Measurements from ENCODE around the gene PTPRK.
"Not testable (repeated sequence)": the region's sequence is repeated elsewhere in the genome, so short reads cannot be mapped to it uniquely, and the experiment has no call there.

The PTPRK gene

DNA sequence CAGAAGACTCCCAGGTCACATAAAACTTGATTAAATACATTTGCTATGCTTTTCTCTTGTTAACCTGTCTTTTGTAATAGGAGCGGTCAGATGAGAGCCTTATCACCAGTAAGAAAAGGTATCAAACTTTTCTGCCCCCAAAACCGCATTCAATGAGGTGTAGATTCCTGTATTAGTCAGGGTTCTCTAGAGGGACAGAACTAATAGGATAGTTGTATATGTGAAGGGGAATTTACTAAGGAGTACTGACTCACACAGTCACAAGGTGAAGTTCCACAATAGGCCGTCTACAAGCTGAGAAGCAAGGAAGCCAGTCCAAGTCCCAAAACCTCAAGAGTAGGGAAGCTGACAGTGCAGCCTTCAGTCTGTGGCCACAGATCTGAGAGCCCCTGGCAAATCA lies 32.7 kb downstream of the PTPRK start:
- no peak for DNase-seq

DNA sequence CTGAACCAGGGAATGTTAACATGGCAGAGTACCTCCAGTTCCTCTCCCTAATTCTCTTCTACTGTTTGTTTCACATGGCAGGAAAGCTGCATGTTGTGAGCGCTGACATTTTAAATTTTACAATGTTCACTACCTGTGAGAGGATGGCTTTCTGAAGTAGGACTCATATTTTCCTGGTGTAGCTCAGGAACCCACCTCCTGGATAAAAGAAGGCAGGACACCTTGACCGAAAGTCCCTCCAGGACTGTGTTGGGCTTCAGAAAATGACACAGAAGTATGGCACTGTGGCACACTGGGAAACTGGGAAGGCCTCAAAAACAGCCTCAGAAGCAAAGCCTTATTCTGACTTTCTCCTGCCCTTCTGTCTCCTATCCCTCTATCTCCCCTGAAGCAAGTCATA lies 33.3 kb downstream of the PTPRK start:
- no peak for DNase-seq

DNA sequence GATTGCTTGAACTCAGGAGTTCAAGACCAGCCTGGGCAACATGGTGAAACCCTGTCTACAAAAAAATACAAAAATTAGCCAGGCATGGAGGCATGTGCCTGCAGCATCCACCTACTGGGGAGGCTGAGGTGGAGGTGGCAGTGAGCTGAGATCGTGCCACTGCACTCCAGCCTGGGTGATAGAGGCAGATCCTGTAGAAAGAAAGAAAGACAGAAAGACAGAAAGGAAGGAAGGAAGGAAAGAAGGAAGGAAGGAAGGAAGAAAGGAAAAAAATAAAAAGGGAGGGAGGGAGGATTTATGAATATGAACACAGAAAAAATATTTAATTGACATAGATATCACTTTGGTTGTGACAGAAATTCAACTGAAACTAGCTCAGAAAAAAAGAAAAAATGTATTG lies 33.8 kb downstream of the PTPRK start:
- DNase-seq: not testable (repeated sequence)

DNA sequence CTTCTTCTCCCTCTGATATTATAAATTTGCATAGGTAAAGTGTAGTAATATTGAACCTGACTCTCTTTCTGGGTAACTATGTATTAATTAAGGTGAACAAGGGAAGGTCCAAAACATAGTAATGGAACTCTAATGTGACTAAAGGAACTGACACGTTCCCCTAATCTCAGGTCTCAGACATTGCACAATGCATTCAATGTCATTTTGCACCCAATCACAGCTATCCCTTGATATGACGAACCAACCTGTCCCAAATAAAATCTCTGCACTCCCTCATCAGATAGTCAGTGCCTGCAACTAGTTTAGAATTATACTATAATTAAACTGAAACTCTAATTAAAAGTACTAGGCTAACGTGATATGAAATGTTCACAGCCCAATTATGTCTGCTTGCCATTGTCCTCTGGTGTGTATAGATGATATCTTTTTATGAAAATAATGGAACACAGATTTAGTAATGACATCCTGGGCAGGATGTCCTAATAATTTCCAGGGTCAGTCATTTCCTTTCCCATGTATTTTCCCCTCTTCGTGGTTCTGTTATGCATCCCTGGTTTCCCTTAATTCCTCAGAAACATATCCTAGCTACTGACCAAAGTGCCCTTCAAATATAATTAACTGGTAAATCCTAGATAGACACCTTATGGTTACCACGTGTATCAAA lies 36.8 kb downstream of the PTPRK start:
- DNase-seq: no peak

DNA sequence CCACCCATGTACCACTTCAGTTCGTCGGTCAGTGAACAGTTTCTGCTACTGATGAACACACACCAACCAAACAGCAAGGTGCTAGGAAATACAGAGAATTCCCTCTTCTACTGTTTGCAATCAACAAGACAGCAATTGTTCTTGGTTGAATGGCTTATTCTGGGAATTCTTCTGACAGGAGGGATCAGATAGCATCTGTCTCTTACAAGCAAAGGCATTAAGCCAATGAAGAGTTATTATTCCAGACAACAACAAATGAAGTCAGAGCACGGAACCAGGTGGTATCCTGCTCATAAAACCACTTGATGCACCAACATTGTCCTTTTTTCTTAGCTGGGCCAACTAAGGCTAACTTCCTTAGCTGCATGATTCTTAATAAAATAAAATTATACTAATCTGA lies 37.8 kb downstream of the PTPRK start:
- no peak for DNase-seq

DNA sequence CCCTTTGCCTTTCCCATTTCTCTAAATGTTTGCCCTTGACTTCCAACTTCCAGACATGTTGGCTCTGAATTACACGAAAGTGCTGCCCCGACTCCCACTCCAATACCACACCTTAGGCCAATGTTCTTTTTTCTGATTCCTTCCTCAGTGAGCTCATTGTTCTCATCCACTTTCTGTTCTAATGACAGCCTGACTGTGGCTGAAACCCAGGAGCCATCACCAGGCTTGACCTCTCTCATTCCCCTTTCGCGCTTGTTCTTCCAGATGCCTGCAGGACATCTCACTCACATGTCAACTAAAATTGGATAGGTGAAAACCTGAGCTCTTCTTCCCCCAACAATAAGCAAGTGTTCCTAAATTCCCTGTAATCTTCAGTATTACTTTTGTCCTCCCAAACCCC lies 40.4 kb downstream of the PTPRK start:
- no peak for DNase-seq

DNA sequence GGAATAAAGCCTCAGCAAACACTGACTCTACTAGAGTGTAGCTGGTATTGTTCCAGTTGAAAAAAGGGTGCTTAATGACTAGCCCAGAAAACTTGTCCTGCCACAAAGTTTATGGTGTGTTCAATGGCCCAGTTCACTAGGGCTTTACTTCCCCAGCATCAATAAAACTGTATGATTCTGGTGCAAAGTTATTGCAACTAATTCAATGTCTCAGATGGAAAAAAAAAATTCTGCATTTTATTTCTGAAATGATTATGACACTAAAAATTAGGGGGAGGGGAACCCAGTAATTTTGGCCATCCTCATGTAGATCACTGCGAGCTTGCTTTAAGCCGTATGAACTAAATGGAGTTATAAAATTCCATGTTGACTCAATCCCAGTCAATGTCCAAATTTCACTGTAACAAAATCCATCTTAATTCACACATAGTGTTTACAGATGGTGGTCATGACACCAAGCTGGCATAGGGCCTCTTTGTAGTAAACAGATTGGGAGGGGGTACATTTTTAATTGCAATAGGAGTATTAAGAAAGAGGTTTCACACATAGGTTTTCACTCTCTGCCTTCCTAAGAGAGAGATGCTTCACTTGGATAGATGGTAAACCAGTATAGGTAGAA lies 41.2 kb downstream of the PTPRK start:
- DNase-seq: no peak

DNA sequence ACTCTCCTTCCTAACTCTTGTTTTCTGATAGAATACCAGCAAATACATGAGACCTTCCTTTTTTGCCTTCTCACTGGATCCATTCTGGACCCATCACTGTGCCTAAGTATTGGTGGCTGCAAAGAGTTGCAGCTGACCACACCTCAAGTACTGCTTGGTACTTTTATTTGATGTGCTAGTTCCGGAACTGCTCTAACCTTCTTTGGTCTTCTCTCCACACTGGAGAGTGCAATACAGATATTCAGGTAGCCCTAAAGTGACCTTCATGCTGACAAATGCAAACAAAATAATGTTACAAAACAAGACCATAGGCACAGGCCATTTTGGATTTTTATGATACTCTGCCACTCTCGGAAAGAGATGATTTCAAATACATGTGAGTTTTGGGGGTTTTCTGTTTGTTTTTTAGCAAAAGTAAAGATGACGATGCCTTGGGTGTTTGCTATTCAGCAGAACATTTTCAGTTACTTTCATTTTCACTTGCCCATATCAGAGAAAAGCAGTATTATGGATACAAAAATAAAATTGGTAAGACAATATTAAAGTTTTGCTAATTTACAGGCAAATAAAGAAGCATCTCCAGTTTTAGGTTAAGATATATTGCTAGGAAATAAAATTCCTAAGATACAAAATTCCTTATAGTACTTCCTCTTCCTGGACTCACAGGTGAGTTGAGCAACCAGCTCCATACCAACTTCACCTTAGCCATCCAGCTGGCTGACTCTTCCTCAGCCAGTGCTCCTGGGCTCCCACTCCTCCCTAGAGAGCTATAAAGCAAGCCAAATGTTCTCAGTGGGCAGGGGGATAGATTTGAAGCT lies 42.0 kb downstream of the PTPRK start:
- no peak for DNase-seq

DNA sequence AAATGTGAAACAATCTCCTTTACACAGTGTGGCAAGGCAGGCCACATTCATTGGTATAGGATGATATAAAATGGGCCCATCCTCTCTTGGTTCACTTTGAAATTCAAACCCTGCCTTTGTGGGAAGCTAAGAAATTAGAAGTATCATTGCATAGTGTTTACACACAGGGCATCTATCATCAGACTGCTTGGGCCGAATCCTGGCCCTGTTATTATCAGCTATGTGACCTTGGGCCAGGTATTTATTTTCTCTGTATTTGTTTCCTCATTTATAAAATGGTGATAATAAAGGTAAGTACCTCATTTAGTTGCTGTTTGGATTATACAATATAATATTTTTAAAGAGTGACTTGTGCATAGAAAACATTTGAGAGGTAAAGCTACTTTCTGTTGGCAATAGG lies 45.5 kb downstream of the PTPRK start:
- DNase-seq: no peak

DNA sequence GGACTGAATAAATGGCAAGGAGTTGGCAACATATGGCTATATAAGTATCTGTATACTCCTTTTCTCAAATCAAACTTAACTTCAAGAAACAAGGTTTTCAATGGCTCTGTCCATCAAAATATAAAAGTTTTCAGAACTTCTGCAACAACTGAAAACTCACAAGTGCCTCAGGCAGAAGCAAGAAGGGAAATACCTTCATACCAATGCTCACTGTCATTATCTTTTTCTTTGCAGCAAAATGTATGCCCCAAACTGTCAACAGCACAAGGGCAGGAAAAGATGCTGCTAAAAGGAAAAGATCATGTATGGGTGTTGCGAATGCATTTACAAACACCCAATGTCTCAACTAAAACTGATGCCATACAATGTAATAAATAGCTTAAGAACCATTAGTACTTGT lies 45.9 kb downstream of the PTPRK start:
- no peak for DNase-seq

DNA sequence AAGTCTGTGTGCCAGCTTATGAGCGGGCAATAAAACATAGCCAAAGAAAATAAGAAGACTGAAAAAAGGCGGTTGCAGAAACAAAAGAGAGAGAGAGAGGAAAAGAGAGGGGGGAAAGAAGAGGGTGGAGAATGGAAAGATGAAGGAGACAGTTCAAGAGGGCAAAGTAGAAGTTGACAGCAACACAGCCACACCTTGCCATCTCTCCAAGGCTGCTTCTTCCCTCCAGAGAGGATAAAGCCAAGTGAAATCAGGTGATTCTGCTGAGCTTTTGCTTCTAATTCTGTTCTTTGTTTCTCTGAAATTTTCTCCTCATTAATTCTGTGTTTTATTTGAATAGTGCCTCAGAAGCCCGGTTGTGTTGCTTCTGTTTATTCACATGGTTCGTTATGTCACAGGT lies 48.5 kb downstream of the PTPRK start:
- no peak for DNase-seq

DNA sequence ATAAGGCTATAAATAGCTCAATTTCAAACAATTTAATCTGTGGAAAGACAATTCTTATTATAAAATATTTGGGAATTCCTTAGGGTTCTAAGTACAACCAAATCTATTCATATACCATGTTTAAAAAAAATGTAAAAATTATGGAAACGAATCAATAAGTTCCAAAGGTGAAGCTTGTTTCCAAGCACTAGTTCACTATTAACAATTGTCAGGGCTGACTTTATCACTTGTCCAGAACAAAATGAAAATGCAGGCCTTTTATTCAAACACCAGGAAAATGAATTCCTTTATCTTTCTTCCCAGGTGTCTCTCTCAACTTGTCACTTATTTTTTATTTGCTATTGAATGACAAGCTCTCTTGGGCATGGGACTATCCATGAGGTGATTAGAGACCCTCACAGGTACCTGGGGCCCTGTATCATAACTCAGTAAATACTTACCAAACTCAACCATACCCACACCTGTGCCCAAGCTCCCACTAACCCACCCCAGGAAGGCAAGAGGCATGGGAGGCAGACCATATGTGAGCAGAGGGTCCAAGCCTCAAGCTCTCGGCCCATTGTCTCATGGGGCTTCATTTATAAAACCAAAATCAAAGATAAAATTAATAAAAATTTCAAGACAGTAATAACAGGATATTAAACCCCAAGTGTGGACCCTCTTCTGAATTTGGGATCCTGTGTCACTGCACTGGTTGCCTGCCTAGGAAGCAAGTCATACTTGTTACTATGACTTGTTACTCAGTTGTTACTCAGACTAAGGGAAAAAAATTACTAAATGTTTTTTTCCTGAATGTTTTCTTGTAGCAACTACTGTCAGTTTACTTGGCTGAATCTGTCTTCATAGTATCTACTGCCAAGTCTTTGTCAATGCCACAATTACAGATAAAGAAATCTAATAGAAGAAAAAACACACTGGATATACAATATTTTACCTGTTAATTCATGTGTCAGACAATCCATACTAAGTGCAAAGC lies 54.7 kb downstream of the PTPRK start:
- no peak for DNase-seq

DNA sequence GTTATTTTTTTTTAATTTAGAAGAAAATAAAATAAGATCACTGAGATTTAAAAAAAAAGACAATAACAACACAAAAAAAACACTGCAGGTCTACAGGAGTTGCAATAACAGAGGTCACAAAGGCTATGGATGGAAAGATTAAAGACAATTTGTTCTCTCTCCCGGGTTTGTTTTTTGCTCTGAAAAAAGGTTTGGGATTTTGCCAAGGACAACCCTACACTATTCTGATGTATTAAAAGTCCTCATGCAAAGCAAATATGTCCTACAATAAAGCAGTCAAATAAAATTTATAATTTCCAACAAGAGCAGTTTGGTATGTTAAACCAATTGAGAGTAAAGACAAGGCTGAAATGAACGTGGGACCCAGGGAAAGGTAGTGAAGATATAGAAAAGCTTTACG lies 55.6 kb downstream of the PTPRK start:
- DNase-seq: no peak

DNA sequence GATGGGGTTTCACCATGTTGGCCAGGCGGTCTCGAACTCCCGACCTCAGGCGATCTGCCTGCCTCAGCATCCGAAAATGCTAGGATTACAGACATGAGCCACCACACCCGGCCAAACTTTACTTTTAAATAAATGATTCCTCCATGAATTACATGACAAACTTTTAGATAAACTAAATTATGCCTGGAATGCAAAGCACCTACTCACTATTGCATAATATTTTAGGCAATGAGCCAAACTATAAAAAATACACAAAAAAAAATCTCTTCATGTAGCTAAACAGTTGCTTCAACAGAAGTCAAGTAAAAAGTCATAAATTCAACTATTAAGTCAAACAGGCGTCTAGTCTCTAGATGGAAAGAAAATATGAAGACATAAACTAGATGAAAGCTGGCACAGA lies 56.5 kb downstream of the PTPRK start:
- DNase-seq: no peak

DNA sequence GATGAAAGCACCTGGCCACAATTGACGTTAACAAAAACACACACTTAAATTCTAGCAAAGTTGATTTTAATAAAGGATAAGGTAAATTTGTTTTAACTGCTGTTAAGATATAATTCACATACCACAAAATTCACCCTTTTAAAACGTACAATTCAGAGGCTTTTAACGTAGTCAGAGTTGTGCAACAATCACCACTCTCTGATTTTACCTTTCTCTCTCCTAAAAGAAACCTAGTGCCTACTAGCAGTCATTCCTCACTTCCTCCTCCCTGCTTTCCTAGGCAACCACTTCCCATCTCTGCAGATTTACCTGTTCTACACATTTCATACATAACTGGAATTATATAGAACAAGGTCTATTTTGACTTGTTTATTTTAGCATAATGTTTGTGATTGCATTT lies 58.9 kb downstream of the PTPRK start:
- no peak for DNase-seq

DNA sequence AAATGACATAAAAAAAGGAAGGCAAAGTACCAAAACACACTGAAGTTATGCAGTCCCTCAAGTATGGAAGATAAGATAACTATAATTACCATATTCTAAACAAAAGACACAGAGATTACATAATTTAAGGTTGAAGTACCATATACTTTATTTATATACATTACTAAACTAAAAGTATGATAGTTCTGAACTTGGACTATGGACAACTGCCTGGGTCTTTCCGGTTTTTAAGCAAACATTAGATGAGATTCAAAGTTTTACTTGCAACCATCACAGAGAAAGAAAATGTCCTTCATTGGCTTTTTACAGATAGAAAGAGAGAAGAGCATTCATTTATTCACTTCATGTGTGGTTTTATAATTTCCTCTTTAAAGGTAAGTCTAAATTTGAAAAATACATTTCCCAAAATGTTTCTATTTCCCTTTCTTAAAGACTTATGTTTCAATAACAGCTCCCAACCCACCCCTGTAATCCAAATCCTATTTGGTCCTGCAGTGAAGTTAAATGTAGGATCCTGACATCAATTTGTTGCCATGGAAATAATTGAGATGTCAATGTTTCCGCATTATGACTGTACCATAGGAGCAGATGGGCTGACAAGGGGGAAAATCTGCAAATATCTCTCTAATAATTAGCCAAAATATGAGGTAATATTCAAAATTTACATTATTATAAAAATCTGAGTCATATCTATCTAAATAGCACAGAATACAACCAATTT lies 63.7 kb downstream of the PTPRK start:
- DNase-seq: no peak

DNA sequence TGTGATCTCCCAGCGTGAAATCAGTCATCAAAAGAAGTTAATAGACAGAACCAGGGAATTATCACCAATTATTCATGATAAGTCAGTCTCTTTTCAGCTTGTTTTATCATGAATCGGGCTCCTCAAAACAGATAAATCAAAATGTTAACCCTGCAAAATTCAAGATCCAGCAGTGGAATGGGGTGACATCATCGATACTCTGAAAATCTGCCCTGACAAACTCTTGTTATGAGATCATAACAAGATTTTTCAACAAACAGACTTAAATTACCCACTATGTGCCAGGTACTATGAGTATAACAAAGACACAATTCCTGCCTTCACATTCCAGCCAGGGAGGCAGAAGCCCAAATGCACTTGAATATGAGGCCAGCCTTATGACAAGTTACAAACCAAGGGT lies 64.4 kb downstream of the PTPRK start:
- DNase-seq: no peak

DNA sequence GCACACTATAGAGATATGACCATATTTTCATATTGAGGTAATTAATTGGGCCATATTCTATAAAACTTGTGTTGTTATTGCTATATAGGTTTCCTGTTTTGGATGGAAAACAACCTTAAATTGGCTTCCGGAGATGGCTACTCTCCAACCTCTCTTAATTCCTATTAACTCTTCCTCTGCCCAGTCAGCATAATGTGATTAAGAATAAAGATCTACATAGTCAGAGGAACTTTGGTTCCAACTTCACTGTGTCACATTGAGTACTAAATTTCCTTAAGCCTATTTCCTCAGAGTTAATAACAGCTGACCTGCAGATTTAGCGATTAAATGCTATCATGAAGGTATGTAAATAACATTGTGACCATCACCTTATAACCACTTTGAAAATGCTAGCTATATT lies 67.7 kb downstream of the PTPRK start:
- DNase-seq: no peak

DNA sequence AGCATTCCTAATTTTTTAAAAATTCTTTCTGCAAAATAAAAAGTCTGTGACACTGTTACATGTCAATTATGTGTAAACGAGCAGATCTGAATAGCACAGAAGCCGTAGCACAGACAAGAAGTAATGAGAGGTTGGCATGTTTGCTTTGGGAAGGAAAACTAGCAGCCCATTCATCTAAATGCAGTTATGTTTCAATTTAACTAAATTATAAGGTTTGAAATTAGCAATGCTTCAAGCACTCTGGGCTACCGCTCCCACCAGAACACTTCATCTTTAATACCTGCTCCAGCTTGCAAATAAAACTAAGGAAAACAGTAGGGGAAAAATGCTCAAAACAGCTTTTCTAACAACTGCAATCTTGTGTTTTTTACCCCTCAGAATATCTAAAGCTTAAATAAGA lies 73.9 kb downstream of the PTPRK start:
- no peak for DNase-seq

DNA sequence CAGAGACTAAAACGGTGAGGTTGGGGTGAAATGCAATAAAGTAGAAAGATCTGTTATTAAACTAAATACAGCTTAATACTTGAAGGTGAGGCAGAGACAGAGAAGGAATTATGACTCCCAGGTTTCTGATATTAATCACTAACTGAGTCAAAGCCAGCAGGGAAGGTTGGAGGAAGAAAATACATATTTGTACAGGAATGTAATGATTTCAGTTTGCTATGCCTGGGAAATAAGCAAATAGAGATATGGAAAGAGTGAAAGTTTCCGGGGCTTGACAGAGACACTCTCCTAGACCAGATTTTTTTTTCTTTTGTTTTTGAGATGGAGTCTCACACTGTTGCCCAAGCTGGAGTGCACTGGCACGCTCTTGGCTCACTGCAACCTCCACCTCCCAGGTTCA lies 76.8 kb downstream of the PTPRK start:
- no peak for DNase-seq

DNA sequence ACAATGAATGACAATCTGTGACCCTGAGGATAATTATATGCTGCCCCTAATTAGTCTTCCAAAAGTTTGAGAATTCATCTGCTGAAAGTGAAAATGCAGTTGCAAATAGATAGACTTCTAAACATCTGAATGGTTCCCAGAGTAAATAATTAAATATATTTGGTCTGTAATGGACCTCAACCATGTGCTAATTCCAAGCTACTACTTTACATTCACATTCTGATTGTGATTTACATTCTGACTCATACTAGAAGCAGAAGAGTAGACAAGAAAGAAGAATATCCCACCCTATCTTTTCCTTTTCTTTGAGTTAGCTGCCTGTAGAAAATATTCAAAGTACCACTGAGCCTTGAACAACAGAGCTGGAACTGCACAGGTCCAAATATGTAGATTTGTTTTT lies 80.8 kb downstream of the PTPRK start:
- DNase-seq: no peak

DNA sequence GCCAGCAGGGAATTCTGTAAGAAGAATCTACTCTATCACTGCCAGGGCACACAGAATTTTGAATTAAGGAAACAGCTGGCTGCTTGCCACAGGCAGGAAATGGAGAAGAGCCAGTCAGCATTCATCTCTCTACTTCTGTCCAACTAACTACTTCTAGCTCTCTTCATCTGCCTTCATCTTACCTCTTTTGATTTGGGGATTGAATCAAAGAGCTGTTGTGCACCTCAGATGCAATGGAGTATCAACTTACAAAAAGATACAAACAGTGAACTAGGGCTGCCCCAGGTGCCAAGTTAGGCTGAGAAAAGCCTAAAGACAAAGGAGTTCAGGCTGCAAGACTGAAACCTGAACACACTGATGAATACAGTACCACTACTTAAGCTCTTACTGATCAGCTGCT lies 82.0 kb downstream of the PTPRK start:
- no peak for DNase-seq

DNA sequence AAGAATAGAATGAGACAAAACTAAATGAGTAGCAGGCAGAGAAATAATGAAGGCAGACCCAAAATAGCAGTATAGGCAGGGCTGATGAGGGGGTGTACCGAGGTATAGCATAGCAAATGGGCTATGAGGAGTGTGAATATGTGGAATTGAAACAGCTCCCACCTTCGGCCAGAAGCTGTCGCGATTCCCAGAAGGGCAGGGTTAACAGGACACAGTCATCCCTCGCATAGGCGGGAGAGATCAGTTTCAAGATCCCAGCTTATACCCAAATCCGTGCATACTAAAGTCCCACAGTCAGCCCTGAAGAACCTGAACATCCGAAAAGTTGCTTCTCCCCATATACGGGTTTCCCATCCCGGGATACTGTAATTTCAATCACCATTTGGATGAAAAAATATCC lies 82.7 kb downstream of the PTPRK start:
- DNase-seq: no peak

Data from stimulated activated naive CD4-positive, alpha-beta T cell treated with Interleukin-2 at 50 U/mL for 16 hours (primary cell).